HepG2 (cell line): Measurements from ENCODE around the gene TNK1. TPM values are rescaled to one million over a fixed set of nuclear protein-coding genes. Genes with fewer than 3 reads are reported as not detected.
A peak's percentile ranks its signal among the peaks of the same experiment; 100 is the strongest.

Experiments
- ARNTL ChIP-seq: sonication (generic); formaldehyde crosslinking; IDR thresholded peaks from 2 replicates; pipeline ENCODE4 v1.4.0; 2020; ENCODE audit warnings: mild to moderate bottlenecking, missing genetic modification reagents
- ELF4 ChIP-seq: sonication (generic); formaldehyde crosslinking; IDR thresholded peaks from 2 replicates; pipeline ENCODE4 v1.5.0; 2020; ENCODE audit warnings: missing genetic modification reagents, mild to moderate bottlenecking, moderate library complexity, borderline replicate concordance
- MAX ChIP-seq: IDR thresholded peaks from 2 replicates; pipeline ENCODE4 v1.6.1; 2012; ENCODE audit warnings: inconsistent platforms
- NR2F6 ChIP-seq, 2 experiments: IDR thresholded peaks; 2 replicates each; pipeline ENCODE4 v1.6.1; 2016; ENCODE audit warnings: antibody characterized with exemption in 1 of 2, mild to moderate bottlenecking in 1 of 2
- RORA ChIP-seq: sonication (generic); formaldehyde crosslinking; IDR thresholded peaks from 2 replicates; pipeline ENCODE4 v1.5.0; 2020; ENCODE audit warnings: mild to moderate bottlenecking, missing genetic modification reagents, moderate library complexity
- SP5 ChIP-seq: IDR thresholded peaks from 2 replicates; pipeline ENCODE4 v1.6.1; 2016; ENCODE audit warnings: low read depth, borderline replicate concordance
- SUZ12 ChIP-seq: fragments of 150-350 bp; IDR thresholded peaks from 2 replicates; pipeline ENCODE4 v1.6.1; 2014; ENCODE audit warnings: low read depth, low read length
- TOPORS ChIP-seq: sonication (generic); formaldehyde crosslinking; IDR thresholded peaks from 2 replicates; pipeline ENCODE4 v1.8.0; 2023; ENCODE audit warnings: mild to moderate bottlenecking, missing genetic modification reagents
- ZFP41 ChIP-seq: sonication (generic); formaldehyde crosslinking; IDR thresholded peaks from 2 replicates; pipeline ENCODE4 v1.4.0; 2020; ENCODE audit warnings: mild to moderate bottlenecking, missing genetic modification reagents, borderline replicate concordance
- ZNF10 ChIP-seq: sonication (generic); formaldehyde crosslinking; IDR thresholded peaks from 2 replicates; pipeline ENCODE4 v1.4.0; 2020; ENCODE audit warnings: mild to moderate bottlenecking, low read depth, missing genetic modification reagents, borderline replicate concordance
- ZNF121 ChIP-seq: sonication (generic); formaldehyde crosslinking; IDR thresholded peaks from 2 replicates; pipeline ENCODE4 v1.5.0; 2020; ENCODE audit warnings: mild to moderate bottlenecking, missing genetic modification reagents
- ZNF20 ChIP-seq: sonication (generic); formaldehyde crosslinking; IDR thresholded peaks from 2 replicates; pipeline ENCODE4 v1.4.0; 2020; ENCODE audit warnings: mild to moderate bottlenecking, moderate library complexity, missing genetic modification reagents
- ZNF224 ChIP-seq: sonication (generic); formaldehyde crosslinking; IDR thresholded peaks from 2 replicates; pipeline ENCODE4 v1.5.0; 2020; ENCODE audit warnings: mild to moderate bottlenecking, missing genetic modification reagents
- ZNF556 ChIP-seq: sonication (generic); formaldehyde crosslinking; IDR thresholded peaks from 2 replicates; pipeline ENCODE4 v1.4.0; 2020; ENCODE audit warnings: mild to moderate bottlenecking, missing genetic modification reagents, borderline replicate concordance
- ZNF737 ChIP-seq: sonication (generic); formaldehyde crosslinking; IDR thresholded peaks from 2 replicates; pipeline ENCODE4 v1.5.0; 2020; ENCODE audit warnings: missing genetic modification reagents, mild to moderate bottlenecking, borderline replicate concordance
- ZNF740 ChIP-seq: sonication (generic); formaldehyde crosslinking; IDR thresholded peaks from 2 replicates; pipeline ENCODE4 v1.4.0; 2020; ENCODE audit warnings: missing genetic modification reagents
- ZNF782 ChIP-seq: sonication (generic); formaldehyde crosslinking; IDR thresholded peaks from 2 replicates; pipeline ENCODE4 v1.4.0; 2020; ENCODE audit warnings: missing genetic modification reagents, mild to moderate bottlenecking, borderline replicate concordance
- ZSCAN20 ChIP-seq: sonication (generic); formaldehyde crosslinking; IDR thresholded peaks from 2 replicates; pipeline ENCODE4 v1.4.0; 2020; ENCODE audit warnings: missing genetic modification reagents, mild to moderate bottlenecking, borderline replicate concordance
- ZSCAN22 ChIP-seq: sonication (generic); formaldehyde crosslinking; IDR thresholded peaks from 2 replicates; pipeline ENCODE4 v1.4.0; 2020; ENCODE audit warnings: mild to moderate bottlenecking, missing genetic modification reagents
- polyA plus RNA-seq, 8 experiments: library from polyadenylated mRNA; depleted of rRNA in 3 of 8; stranded (reverse) in 7 of 8; unstranded in 1 of 8; fragments of >200 nt; fragmentation: Illumina TruSeq in 4 of 8; extraction: Trizol in 4 of 8; gene quantifications; 2 replicates each; pipeline versions ENCODE4 v1.2.1 to v1.2.3, GENCODE V29; 2011 to 2016; ENCODE audit warnings: low read depth in 4 of 8, missing spikeins in 1 of 8, mixed read lengths in 1 of 8; ENCODE audit not compliant: insufficient read depth in 1 of 8
- total RNA-seq, 5 experiments: library from RNA; depleted of rRNA; stranded (reverse); fragments of >200 nt; fragmentation: Illumina TruSeq; extraction: Trizol; gene quantifications; 2 replicates each; pipeline ENCODE4 v1.2.3, GENCODE V29; 2016; ENCODE audit warnings: low read depth in 1 of 5
- TF ChIP-seq, protein P1 (sequence below): sonication (generic); formaldehyde crosslinking; IDR thresholded peaks from 2 replicates; pipeline ENCODE4 v1.8.0; 2022; ENCODE audit warnings: missing genetic modification reagents, mild to moderate bottlenecking, borderline replicate concordance
- TF ChIP-seq, protein P2 (sequence below): sonication (generic); formaldehyde crosslinking; conservative IDR thresholded peaks from 2 replicates; pipeline ENCODE4 v1.4.0; 2020; ENCODE audit warnings: missing genetic modification reagents
- TF ChIP-seq, protein P3 (sequence below): sonication (generic); formaldehyde crosslinking; conservative IDR thresholded peaks from 2 replicates; pipeline ENCODE4 v1.8.0; 2022; ENCODE audit warnings: mild to moderate bottlenecking, moderate library complexity, missing genetic modification reagents
- TF ChIP-seq, protein P4 (sequence below): sonication (generic); formaldehyde crosslinking; IDR thresholded peaks from 2 replicates; pipeline ENCODE4 v1.5.0; 2020; ENCODE audit warnings: missing genetic modification reagents

TNK1 gene
- total and polyA plus RNA-seq, 2 of the 13 experiments (the other 11 are each of a cell fraction or from before 2014, with no cell fraction given) = 2.0 to 3.5 TPM

DNA sequence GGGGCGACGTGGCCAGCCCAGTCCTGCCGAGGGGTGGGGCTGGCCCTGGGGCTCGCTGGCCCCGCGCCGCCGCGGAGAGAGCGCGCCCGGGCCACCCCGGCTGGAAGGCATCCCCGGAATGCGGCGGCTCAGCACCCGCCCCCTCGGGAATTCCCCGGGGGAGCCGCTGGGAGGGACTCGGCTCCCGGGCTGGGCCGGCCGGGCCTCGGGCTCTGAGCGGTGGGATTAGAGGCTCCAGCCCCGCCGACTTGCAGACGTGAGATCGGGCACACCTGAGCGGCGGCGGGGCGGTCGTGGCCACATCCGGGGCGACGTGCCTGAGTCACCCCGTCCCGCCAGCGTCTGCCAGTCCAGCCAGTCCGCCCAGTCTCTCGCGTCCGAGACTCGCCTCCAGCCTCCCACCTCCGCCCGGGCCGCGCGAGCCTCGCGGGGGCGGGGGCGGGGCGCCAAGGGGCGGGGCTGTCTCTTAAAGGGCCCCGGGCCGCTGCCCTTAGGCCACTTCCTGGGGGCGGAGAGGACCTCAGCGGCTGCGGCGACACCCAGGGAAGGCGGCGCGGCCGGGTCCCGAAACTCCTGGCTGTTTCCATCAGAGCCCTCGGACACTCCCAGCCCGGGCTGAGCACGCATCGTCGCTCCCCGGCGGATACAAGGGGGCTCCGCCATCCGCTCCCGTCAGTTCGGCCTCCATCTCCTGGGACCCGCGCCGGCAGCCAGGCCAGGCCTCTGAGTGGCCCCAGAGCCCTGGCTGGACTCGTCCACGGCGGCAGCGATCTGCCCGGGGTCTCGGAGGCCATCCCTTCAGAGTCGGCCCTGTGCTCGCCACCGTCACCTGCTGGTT is 29.0 kb upstream of the TNK1 start, which contains the start of gene KCTD11 (continued):
- TF ChIP-seq, protein P1, sequence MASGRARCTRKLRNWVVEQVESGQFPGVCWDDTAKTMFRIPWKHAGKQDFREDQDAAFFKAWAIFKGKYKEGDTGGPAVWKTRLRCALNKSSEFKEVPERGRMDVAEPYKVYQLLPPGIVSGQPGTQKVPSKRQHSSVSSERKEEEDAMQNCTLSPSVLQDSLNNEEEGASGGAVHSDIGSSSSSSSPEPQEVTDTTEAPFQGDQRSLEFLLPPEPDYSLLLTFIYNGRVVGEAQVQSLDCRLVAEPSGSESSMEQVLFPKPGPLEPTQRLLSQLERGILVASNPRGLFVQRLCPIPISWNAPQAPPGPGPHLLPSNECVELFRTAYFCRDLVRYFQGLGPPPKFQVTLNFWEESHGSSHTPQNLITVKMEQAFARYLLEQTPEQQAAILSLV (CRISPR knock-in tag) = peak; percentile 53; the same call in 1 of the 2 replicates
- TF ChIP-seq SUZ12 = no peak
- TF ChIP-seq ZNF10 (CRISPR knock-in tag) = no peak
- no peak; the same call in 1 of the 2 replicates for TF ChIP-seq ZFP41 (CRISPR knock-in tag)
- no peak for TF ChIP-seq ZNF121 (CRISPR knock-in tag)
- TF ChIP-seq NR2F6 (IDR thresholded peaks at IDR 0.05) = no peak
- TF ChIP-seq NR2F6 (CRISPR knock-in tag; IDR thresholded peaks at IDR 0.05) = 0 out of 2 replicates have a peak, but pooled peaks have one; percentile 11
- peak; percentile 63; the same call in 1 of the 2 replicates for TF ChIP-seq ZNF20 (CRISPR knock-in tag)
- no peak for TF ChIP-seq ZNF782
- TF ChIP-seq RORA (CRISPR knock-in tag) = no peak
- TF ChIP-seq, protein P2, sequence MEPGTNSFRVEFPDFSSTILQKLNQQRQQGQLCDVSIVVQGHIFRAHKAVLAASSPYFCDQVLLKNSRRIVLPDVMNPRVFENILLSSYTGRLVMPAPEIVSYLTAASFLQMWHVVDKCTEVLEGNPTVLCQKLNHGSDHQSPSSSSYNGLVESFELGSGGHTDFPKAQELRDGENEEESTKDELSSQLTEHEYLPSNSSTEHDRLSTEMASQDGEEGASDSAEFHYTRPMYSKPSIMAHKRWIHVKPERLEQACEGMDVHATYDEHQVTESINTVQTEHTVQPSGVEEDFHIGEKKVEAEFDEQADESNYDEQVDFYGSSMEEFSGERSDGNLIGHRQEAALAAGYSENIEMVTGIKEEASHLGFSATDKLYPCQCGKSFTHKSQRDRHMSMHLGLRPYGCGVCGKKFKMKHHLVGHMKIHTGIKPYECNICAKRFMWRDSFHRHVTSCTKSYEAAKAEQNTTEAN (CRISPR knock-in tag) = no peak
- TF ChIP-seq MAX = peak; percentile 58
- TF ChIP-seq, protein P3, sequence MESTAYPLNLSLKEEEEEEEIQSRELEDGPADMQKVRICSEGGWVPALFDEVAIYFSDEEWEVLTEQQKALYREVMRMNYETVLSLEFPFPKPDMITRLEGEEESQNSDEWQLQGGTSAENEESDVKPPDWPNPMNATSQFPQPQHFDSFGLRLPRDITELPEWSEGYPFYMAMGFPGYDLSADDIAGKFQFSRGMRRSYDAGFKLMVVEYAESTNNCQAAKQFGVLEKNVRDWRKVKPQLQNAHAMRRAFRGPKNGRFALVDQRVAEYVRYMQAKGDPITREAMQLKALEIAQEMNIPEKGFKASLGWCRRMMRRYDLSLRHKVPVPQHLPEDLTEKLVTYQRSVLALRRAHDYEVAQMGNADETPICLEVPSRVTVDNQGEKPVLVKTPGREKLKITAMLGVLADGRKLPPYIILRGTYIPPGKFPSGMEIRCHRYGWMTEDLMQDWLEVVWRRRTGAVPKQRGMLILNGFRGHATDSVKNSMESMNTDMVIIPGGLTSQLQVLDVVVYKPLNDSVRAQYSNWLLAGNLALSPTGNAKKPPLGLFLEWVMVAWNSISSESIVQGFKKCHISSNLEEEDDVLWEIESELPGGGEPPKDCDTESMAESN (CRISPR knock-in tag) = peak; percentile 76; the same call in 1 of the 2 replicates
- no peak for TF ChIP-seq ZNF737 (CRISPR knock-in tag)
- TF ChIP-seq ZNF740 (CRISPR knock-in tag) = no peak
- no peak for TF ChIP-seq ZNF224 (CRISPR knock-in tag)
- peak; percentile 83; the same call in 1 of the 2 replicates for TF ChIP-seq SP5 (CRISPR knock-in tag)
- peak; percentile 31; the same call in 1 of the 2 replicates for TF ChIP-seq ZSCAN20 (CRISPR knock-in tag)
- TF ChIP-seq, protein P4, sequence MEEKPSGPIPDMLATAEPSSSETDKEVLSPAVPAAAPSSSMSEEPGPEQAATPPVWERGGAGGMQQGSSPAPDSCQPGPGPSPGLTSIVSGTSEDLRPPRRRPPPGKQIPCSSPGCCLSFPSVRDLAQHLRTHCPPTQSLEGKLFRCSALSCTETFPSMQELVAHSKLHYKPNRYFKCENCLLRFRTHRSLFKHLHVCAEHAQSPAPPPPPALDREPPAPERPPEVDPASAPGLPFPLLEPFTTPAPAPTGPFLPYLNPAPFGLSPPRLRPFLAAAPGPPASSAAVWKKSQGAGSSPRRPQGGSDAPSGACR = peak; percentile 91; the same call in 1 of the 2 replicates
- TF ChIP-seq TOPORS (CRISPR knock-in tag) = peak; percentile 82; the same call in 1 of the 2 replicates
- TF ChIP-seq ARNTL (CRISPR knock-in tag) = peak; percentile 53; the same call in 1 of the 2 replicates
- TF ChIP-seq ZSCAN22 (CRISPR knock-in tag) = no peak
- TF ChIP-seq ZNF556 (CRISPR knock-in tag) = peak; percentile 57; the same call in 1 of the 2 replicates
- TF ChIP-seq ELF4 (CRISPR knock-in tag) = no peak
